Left ventricle myocardium inferior (tissue), 1 donor: ENCODE results near the gene AQP4. TPM values are rescaled to one million over a fixed set of nuclear protein-coding genes. Genes with fewer than 3 reads are reported as not detected.

Experiments
- DNase-seq: peaks from one replicate; pipeline ENCODE4 v3.0.0-alpha.2; 2020
- H3K27ac ChIP-seq: fragments of 200-600 bp; replicated peaks from 2 replicates; pipeline ENCODE4 v1.8.0; 2021
- H3K27me3 ChIP-seq: fragments of 200-600 bp; 2 replicates; pipeline ENCODE4 v1.8.0; 2021; ENCODE audit warnings: low read depth
- H3K36me3 ChIP-seq: fragments of 200-600 bp; 2 replicates; pipeline ENCODE4 v1.8.0; 2021
- H3K4me1 ChIP-seq: fragments of 200-600 bp; 2 replicates; pipeline ENCODE4 v1.8.0; 2021
- H3K4me3 ChIP-seq: fragments of 200-600 bp; 2 replicates; pipeline ENCODE4 v1.8.0; 2021; ENCODE audit warnings: mild to moderate bottlenecking, moderate library complexity
- H3K9me3 ChIP-seq: fragments of 200-600 bp; replicated peaks from 2 replicates; pipeline ENCODE4 v1.8.0; 2021
- CTCF ChIP-seq: fragments of 200-600 bp; IDR thresholded peaks from 2 replicates; pipeline ENCODE4 v1.8.0; 2021; ENCODE audit warnings: antibody characterized with exemption, mild to moderate bottlenecking, borderline replicate concordance
- intact Hi-C: fragments of 100-400 bp; cut with micrococcal nuclease; formaldehyde crosslinking; loops from one replicate; pipeline ENCODE4 v1.11.0; 2022
- total RNA-seq: library from RNA; stranded (reverse); fragmentation: NEBNext Ultra II Directional; extraction: Animal tissue kit (Norgen Biotek cat#: 25700); gene quantifications from one replicate; pipeline ENCODE4 v1.2.1, GENCODE V29; 2021
- donor health status: DM: no; HTN: yes; CAD: no; lungs with severe emphysema.

The AQP4 gene
- total RNA-seq, 1 donor from 2014 or later, result 1.9 TPM

DNA sequence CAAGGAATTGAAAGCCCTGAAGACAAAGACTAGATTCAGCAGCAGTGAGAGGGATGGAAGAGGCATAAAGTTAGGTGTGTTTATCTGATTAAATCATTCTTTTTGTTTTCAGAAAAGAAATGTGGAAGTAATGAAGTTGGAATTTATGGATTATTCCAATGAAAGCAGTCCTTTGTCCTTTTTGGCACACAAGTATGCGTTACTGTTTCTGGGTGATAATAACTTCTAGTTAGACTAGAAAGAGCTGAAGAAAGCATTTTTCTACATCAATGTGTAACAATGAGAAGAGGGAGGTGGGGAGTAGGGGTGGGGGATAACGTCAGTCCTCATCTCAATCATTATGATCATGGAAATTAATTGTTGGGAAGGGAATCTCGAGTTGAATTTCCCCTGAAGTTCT is 53.0 kb downstream of the AQP4 start:
- H3K27me3 ChIP-seq, result peaks cover 20% of the 10 kb centered on the region
- H3K27ac ChIP-seq, result no peak overlapping the region
- no peak for TF ChIP-seq CTCF
- no peak overlapping the region for H3K4me3 ChIP-seq
- intact Hi-C loops, result loop anchor here (10.0 kb wide), 1 partner anchor 192 kb away; no protein-coding TSS in a partner anchor
- DNase-seq, result no peak
- H3K9me3 ChIP-seq, result peaks cover 8% of the 10 kb centered on the region
- no peaks in the 10 kb centered on the region for H3K36me3 ChIP-seq
- no peaks in the 10 kb centered on the region for H3K4me1 ChIP-seq

- intact Hi-C loops, result no loop called here
- no peak for TF ChIP-seq CTCF
- H3K4me1 ChIP-seq, result no peaks in the 10 kb centered on the region
Observed at GRCh38 chr18:26809346-26809745, 56.2 kb downstream of the AQP4 start.

DNA sequence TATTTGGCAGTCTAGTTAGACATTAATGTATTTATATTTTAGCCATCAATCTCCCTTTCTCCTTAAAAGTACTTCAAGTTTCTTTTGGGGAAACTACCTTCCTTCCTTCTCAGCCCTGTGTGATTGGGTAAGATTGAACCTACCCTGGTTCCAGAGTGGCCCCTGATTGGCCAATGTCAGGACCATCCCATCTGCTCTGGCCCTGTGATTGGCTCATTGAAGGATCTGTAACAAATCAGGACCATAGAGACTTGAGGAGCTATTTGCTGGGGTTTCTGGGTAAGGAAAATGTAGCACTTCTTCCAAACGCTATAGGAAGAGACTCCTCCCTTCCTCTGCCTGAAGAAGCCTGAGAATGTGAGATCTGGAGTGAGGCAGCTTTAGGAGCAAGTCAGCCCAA is 59.3 kb downstream of the AQP4 start:
- H3K9me3 ChIP-seq, result no peaks in the 10 kb centered on the region
- peak overlapping the region; percentile 18 for H3K4me3 ChIP-seq
- no peak for DNase-seq
- peaks cover 15% of the 10 kb centered on the region for H3K27me3 ChIP-seq
- no peak overlapping the region for H3K27ac ChIP-seq
- H3K4me1 ChIP-seq, result no peaks in the 10 kb centered on the region
- H3K36me3 ChIP-seq, result no peaks in the 10 kb centered on the region
- TF ChIP-seq CTCF, result no peak
- intact Hi-C loops, result no loop called here

More at GRCh38 chr18:26809346-26809745, 56.2 kb downstream of the AQP4 start:
- H3K36me3 ChIP-seq, result no peaks in the 10 kb centered on the region
- H3K9me3 ChIP-seq, result no peaks in the 10 kb centered on the region
- DNase-seq, result no peak
- no peak overlapping the region for H3K27ac ChIP-seq
- no peak overlapping the region for H3K4me3 ChIP-seq
- peaks cover 20% of the 10 kb centered on the region for H3K27me3 ChIP-seq

DNA sequence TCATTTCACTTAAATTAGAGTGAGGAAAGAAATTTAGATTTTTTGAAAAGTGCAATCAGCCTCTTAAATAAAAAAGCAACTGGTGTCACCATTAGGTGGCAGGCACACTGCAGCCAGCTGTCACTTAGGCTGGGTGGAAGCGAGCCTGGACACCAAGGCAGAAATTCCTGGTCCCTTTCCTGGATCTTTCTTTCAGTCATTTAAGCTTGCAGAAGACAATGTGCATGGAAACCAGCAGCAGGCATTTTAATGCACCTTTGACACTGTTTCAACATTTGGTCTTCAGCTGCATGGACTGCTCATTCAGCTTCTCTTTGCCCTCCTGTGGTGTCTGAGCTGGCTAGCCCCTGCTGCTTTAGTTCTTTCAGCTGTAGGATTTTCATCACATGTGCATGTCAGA is 61.0 kb downstream of the AQP4 start:
- Histone ChIP-seq H3K4me1 (no peaks in the 10 kb centered on the region), H3K36me3 (no peaks in the 10 kb centered on the region), H3K4me3 (no peak overlapping the region), H3K27me3 (peaks cover 11% of the 10 kb centered on the region), H3K9me3 (peaks cover 11% of the 10 kb centered on the region), H3K27ac (no peak overlapping the region)
- intact Hi-C loops, result no loop called here
- no peak for DNase-seq
- peak; percentile 62 for TF ChIP-seq CTCF

- Histone ChIP-seq H3K27ac (no peak overlapping the region), H3K9me3 (peaks cover 16% of the 10 kb centered on the region), H3K27me3 (peaks cover 11% of the 10 kb centered on the region), H3K4me1 (no peaks in the 10 kb centered on the region), H3K4me3 (no peak overlapping the region), H3K36me3 (no peaks in the 10 kb centered on the region)
- DNase-seq, result no peak
- TF ChIP-seq CTCF, result no peak
- intact Hi-C loops, result no loop called here
Observed at GRCh38 chr18:26803643-26804042, 61.9 kb downstream of the AQP4 start.
